ENCODE results near the gene ELOVL6.

DNA sequence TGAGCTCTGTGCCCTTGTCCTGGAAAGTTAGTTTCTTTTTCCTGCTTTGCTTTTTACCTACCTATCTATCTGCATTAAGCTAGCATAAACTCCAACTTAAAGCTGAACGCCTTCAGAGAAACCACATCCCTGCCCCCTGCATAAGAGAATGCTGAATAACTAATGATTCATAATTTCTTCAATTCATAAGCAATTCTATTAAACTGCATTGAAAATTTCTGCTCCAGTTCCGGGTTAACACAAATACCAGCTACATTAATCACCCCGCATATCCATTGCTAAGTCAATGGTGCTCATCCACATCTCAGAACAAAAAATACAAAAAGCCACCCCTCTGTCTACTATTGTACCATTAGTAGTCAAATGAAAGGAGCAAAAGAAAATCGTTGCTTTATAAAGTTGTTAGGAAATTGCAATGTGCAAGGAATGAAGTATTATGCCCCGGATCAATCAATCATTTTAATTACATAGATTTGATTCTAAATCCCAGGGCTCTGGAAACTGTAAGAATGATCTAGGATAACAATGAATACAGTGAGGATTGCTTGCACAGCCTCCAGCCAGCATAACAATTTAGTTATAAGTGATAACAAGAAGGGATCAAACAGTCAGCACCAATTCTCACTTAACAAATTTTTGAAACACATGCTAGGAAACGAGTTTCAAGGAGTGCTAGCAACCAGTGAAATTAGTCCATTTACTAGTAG lies 106.8 kb downstream of the ELOVL6 start:
- TF ChIP-seq CTCF (IDR thresholded peaks at IDR 0.05): no peak
- no peak for TF ChIP-seq EP300 (IDR thresholded peaks at IDR 0.05)
